NCI-H2196 treated with DMSO at 0.1 percent for 48 hours (cell line): Measurements from ENCODE around the gene COP1.

Source experiments
- DNase-seq: peaks from one replicate; lab custom pipeline; 2025; ENCODE audit not compliant: unreplicated experiment; lab: John Stamatoyannopoulos, UW

The COP1 gene

GRCh38 chr1:175904808-175905207 lies 302.3 kb downstream of the COP1 start:
- no peak for DNase-seq

- no peak for DNase-seq
Observed at GRCh38 chr1:175902281-175902680, 304.8 kb downstream of the COP1 start.

GRCh38 chr1:175901076-175901836 lies 305.8 kb downstream of the COP1 start:
- DNase-seq = no peak

GRCh38 chr1:175900171-175900570 lies 306.9 kb downstream of the COP1 start:
- DNase-seq = no peak

GRCh38 chr1:175895966-175896365 lies 311.1 kb downstream of the COP1 start:
- no peak for DNase-seq
